Fibroblast of pulmonary artery (primary cell): ENCODE measurements around the gene GTSF1L.
"Not testable (repeated sequence)": the region's sequence is repeated elsewhere in the genome, so short reads cannot be mapped to it uniquely, and the experiment has no call there.

Experiments used
- DNase-seq: peaks from one replicate; pipeline ENCODE4 v3.0.0-alpha.2; 2010; ENCODE audit warnings: low read depth
- H3K4me3 ChIP-seq: replicated peaks from 2 replicates; pipeline ENCODE4 v1.5.1; 2011; ENCODE audit warnings: low read depth, mild to moderate bottlenecking, control low read depth, low read length, moderate library complexity
- TF ChIP-seq, protein P1 (sequence below): IDR thresholded peaks from 2 replicates; pipeline ENCODE4 v1.5.1; 2011; ENCODE audit warnings: mild to moderate bottlenecking, control low read depth, low read length, inconsistent platforms; ENCODE audit errors: missing control alignments

GTSF1L gene

DNA sequence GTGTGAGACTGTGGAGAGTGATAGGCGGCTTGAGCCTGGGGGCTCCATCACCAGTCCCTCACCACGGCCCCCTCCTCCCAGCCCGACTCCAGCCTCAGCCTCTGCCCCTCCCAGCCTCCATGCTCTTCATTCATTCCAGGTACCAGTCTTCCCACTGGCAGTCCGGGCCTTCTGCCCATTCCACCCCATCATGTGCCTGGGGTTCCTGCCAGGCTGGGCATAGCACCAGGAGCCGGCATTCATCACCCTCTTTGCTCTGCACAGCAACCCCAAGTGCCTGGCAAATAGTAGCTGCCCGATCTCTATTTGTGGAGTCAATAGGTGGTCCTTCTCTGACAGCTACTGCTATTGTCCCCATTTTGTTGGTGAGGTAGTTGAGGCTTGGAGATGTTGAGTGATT is 39.6 kb upstream of the GTSF1L start:
- no peak overlapping the region for H3K4me3 ChIP-seq
- TF ChIP-seq, protein P1, sequence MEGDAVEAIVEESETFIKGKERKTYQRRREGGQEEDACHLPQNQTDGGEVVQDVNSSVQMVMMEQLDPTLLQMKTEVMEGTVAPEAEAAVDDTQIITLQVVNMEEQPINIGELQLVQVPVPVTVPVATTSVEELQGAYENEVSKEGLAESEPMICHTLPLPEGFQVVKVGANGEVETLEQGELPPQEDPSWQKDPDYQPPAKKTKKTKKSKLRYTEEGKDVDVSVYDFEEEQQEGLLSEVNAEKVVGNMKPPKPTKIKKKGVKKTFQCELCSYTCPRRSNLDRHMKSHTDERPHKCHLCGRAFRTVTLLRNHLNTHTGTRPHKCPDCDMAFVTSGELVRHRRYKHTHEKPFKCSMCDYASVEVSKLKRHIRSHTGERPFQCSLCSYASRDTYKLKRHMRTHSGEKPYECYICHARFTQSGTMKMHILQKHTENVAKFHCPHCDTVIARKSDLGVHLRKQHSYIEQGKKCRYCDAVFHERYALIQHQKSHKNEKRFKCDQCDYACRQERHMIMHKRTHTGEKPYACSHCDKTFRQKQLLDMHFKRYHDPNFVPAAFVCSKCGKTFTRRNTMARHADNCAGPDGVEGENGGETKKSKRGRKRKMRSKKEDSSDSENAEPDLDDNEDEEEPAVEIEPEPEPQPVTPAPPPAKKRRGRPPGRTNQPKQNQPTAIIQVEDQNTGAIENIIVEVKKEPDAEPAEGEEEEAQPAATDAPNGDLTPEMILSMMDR = no peak
- DNase-seq = no peak

DNA sequence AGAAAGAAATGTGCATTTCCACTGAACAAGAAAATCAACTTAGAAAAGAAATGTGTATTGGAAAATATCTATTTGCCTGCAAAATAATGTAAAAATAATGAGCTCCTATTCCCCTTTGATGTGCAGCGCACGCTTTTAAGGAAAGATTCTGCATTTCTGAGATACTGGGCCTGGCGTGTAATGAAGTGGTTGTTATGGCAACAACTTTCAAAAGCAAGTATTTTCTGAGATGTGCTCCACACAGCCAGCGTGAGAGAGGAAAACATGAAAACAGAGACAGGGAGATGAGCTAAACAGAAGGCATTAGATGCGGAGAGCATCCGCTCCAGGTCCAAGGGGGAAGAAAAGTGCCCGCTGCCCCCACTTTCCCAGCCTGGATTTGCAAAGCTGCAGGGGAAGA is 39.1 kb upstream of the GTSF1L start:
- DNase-seq = no peak
- H3K4me3 ChIP-seq = no peak overlapping the region
- TF ChIP-seq, protein P1 = no peak

DNA sequence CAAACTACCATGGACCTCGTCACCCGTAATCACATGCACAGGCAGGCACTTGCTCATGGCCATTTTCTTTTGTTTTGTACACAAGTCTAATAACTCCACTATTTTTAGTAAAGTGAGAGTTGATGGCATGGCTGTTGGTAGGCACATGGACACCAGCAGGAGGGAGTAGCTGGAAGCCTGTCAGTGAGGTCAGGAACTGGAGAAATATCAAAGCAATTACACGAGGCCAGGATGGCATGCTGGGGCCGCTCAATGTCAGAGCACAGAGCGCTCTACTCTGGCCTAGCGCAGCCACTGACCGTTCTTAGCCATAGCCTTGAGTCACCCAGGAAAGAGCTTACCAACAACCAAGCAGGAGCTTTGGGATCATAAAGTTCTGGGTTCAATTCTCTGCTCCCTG is 36.1 kb upstream of the GTSF1L start:
- DNase-seq = no peak
- TF ChIP-seq, protein P1 = no peak
- H3K4me3 ChIP-seq = no peak overlapping the region

DNA sequence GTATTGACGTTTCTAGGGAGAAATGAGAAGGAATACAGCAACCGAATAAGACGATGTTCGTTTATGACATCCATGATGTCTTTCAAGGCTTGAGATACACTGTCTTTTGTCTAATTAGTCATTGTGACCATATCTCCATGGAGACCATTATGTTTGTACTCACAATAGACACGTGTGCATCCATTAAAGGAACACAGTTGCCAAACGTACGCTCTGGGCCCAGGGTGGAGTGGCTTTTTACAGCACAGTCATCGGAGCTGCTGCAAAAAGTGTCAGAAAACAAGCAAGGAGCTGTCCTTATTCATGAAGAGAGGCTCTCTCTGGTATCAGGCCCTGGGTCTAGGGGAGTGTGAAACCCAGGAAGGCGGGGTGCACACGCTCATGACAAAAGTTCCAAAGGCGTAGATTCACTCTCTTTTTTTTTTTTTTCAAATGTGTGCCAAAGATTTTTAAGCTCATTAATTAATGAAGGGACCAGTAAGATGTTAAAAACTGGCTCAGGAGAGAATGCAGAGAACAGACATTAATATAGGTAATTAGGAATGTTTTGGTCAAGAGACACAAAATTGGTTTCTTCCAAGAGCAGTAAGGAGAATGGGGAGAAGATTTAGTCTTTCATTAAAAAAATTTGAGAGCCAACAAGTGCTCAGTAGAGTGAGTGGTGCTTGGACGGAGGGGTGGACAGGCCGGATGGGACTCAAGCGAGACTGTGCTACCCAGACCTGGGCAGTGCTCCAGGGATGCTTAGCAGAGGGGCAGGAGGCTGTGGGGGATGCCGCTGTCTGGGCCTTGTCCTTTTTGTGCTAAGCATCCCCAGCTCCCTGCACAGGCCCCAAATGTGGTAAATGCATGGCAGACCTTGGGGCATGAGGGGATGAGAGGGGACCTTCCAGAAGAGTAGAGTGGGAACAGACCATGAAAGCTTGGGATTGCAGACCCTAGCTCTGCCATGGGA is 34.9 kb upstream of the GTSF1L start:
- TF ChIP-seq, protein P1 = no peak

DNA sequence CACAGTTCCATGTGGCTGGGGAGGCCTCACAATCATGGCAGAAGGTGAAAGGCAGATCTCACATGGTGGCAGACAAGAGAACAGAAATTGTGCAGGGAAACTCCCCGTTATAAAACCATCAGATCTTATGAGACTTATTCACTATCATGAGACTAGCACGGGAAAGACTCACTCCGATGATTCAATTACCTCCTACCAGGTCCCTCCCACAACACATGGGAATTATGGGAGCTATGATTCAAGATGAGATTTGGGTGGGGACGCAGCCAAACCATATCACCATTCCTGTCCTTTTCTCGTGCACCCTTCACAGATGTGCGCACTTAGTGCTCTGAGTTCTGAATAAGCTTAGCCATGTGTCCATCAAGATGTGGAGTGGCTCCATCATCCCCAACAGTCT is 31.1 kb upstream of the GTSF1L start:
- not testable (repeated sequence) for H3K4me3 ChIP-seq, DNase-seq

More for the DNA sequence above, 34.9 kb upstream of the GTSF1L start:
- no peak overlapping the region for H3K4me3 ChIP-seq
- DNase-seq = no peak

DNA sequence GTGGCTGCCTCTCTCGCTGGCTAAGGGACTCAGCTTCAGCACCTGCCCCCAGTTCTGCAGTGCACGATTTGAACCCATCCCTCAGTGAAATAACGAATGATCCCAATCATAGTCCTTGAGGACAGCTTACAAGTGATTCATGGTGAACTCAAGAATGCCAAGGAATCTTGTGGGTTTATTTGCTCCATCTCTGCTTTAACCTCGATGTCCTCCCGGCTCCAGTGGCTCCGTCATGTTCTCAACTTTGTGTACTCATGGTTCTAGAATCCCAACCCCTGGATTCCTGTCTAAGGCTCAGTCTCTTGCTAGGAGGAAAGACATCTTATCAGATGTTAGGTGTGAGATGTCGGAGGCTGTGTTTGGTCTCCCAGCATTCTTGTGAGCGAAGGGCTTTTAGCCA is 29.0 kb upstream of the GTSF1L start:
- TF ChIP-seq, protein P1 = no peak
- no peak overlapping the region for H3K4me3 ChIP-seq
- DNase-seq = peak; percentile 53

DNA sequence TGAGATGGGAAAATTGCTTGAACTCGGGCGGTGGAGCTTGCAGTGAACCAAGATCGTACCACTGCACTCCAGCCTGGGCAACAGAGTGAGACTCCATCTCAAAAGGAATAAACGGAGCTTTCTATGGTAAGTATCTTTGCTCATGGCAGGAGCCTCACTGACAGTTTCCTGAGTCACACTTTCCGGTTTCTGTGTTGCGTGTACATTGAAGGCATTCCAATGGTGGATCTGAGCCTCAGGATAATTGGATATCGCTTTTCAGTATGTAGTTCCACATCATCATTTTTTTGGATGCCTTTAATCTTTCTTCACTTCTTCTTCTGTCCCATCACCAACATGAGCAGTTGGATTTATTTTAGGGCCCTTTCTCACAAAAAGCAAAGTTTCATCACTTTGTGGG is 28.6 kb upstream of the GTSF1L start:
- TF ChIP-seq, protein P1 = no peak

More for the DNA sequence above, 28.6 kb upstream of the GTSF1L start:
- H3K4me3 ChIP-seq = no peak overlapping the region
- DNase-seq = peak; percentile 70
